ENCODE results near the gene CEL.
"Not testable (repeated sequence)": the region's sequence is repeated elsewhere in the genome, so short reads cannot be mapped to it uniquely, and the experiment has no call there.

Gene CEL

DNA sequence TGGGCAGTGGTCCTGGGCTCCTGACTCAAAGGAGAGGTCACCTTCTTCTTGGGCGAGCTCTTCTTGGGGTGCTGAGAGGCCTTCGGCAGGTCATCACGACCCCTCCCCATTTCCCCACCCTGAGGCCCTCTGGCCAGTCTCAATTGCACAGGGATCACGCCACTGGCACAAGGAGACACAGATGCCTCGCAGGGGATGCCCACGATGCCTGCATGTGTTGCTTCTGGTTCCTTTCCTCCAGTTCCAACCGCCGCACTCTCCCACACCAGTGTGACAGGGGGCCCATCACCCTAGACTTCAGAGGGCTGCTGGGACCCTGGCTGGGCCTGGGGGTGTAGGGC lies 1.3 kb downstream of the CEL start:
- no peak for DNase-seq (ENCODE audit: extremely low read depth in 1 of 2, low read depth in 1 of 2)

GRCh38 chr9:133063500-133064231 lies 1.9 kb downstream of the CEL start:
- DNase-seq (ENCODE audit: extremely low read depth in 1 of 2, low read depth in 1 of 2): no peak

DNA sequence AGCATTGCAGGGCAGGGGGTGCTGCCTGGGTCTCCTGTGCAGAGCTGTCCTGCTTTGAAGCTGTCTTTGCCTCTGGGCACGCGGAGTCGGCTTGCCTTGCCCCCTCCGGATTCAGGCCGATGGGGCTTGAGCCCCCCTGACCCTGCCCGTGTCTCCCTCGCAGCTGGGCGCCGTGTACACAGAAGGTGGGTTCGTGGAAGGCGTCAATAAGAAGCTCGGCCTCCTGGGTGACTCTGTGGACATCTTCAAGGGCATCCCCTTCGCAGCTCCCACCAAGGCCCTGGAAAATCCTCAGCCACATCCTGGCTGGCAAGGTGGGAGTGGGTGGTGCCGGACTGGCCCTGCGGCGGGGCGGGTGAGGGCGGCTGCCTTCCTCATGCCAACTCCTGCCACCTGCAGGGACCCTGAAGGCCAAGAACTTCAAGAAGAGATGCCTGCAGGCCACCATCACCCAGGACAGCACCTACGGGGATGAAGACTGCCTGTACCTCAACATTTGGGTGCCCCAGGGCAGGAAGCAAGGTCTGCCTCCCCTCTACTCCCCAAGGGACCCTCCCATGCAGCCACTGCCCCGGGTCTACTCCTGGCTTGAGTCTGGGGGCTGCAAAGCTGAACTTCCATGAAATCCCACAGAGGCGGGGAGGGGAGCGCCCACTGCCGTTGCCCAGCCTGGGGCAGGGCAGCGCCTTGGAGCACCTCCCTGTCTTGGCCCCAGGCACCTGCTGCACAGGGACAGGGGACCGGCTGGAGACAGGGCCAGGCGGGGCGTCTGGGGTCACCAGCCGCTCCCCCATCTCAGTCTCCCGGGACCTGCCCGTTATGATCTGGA lies 2.7 kb downstream of the CEL start:
- DNase-seq (ENCODE audit: extremely low read depth in 1 of 2, low read depth in 1 of 2): no peak

DNA sequence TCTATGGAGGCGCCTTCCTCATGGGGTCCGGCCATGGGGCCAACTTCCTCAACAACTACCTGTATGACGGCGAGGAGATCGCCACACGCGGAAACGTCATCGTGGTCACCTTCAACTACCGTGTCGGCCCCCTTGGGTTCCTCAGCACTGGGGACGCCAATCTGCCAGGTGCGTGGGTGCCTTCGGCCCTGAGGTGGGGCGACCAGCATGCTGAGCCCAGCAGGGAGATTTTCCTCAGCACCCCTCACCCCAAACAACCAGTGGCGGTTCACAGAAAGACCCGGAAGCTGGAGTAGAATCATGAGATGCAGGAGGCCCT lies 3.2 kb downstream of the CEL start:
- no peak for DNase-seq (ENCODE audit: extremely low read depth in 1 of 2, low read depth in 1 of 2)

- no peak for DNase-seq (ENCODE audit: extremely low read depth in 1 of 2, low read depth in 1 of 2)
Observed at GRCh38 chr9:133066181-133066983, 4.6 kb downstream of the CEL start.

DNA sequence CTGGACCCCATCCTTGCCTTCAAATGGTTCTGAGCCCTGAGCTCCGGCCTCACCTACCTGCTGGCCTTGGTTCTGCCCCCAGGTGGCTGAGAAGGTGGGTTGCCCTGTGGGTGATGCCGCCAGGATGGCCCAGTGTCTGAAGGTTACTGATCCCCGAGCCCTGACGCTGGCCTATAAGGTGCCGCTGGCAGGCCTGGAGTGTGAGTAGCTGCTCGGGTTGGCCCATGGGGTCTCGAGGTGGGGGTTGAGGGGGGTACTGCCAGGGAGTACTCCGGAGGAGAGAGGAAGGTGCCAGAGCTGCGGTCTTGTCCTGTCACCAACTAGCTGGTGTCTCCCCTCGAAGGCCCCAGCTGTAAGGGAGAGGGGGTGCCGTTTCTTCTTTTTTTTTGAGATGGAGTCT lies 5.2 kb downstream of the CEL start:
- no peak for DNase-seq (ENCODE audit: extremely low read depth in 1 of 2, low read depth in 1 of 2)

DNA sequence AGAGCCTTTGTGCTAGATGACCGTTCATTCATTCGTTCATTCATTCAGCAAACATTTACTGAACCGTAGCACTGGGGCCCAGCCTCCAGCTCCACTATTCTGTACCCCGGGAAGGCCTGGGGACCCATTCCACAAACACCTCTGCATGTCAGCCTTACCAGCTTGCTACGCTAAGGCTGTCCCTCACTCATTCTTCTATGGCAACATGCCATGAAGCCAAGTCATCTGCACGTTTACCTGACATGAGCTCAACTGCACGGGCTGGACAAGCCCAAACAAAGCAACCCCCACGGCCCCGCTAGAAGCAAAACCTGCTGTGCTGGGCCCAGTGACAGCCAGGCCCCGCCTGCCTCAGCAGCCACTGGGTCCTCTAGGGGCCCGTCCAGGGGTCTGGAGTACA lies 6.0 kb downstream of the CEL start:
- DNase-seq (ENCODE audit: extremely low read depth in 1 of 2, low read depth in 1 of 2): no peak

- not testable (repeated sequence) for DNase-seq (ENCODE audit: extremely low read depth in 1 of 2, low read depth in 1 of 2)
Observed at GRCh38 chr9:133068431-133068830, 6.7 kb downstream of the CEL start.

- not testable (repeated sequence) for DNase-seq (ENCODE audit: extremely low read depth in 1 of 2, low read depth in 1 of 2)
Observed at GRCh38 chr9:133070500-133070961, 8.8 kb downstream of the CEL start.

DNA sequence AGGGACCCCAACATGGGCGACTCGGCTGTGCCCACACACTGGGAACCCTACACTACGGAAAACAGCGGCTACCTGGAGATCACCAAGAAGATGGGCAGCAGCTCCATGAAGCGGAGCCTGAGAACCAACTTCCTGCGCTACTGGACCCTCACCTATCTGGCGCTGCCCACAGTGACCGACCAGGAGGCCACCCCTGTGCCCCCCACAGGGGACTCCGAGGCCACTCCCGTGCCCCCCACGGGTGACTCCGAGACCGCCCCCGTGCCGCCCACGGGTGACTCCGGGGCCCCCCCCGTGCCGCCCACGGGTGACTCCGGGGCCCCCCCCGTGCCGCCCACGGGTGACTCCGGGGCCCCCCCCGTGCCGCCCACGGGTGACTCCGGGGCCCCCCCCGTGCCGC lies 9.2 kb downstream of the CEL start:
- not testable (repeated sequence) for DNase-seq (ENCODE audit: extremely low read depth in 1 of 2, low read depth in 1 of 2)

DNA sequence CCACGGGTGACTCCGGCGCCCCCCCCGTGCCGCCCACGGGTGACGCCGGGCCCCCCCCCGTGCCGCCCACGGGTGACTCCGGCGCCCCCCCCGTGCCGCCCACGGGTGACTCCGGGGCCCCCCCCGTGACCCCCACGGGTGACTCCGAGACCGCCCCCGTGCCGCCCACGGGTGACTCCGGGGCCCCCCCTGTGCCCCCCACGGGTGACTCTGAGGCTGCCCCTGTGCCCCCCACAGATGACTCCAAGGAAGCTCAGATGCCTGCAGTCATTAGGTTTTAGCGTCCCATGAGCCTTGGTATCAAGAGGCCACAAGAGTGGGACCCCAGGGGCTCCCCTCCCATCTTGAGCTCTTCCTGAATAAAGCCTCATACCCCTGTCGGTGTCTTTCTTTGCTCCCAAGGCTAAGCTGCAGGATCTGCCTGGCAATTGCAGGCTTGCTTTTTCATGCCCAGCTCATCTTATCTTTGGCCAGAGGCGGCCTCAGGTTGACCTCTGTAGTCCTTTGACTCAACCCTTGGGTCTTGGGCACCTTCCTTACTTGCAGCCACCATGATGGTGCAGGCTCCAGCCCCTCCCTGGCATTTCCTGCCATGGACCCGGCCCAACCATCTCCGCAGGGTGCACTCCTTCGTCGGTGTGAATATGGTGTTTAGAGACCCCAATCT lies 9.8 kb downstream of the CEL start:
- DNase-seq (ENCODE audit: extremely low read depth in 1 of 2, low read depth in 1 of 2): no peak

DNA sequence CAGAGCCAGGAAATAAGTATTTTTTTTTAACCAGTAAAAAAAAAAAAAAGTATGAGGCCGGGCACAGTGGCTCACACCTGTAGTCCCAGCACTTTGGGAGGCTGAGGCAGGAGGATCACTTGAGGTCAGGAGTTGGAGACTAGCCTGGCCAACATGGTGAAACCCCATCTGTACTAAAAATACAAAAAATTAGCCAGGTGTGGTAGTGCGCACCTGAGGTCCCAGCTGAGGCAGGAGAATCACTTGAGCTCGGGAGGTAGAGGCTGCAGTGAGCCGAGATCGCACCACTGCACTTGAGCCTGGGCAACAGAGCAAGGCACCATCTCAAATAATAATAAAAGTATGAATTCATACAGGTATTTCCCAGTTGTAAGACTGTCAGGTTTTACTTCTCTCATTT lies 10.4 kb downstream of the CEL start:
- not testable (repeated sequence) for DNase-seq (ENCODE audit: extremely low read depth in 1 of 2, low read depth in 1 of 2)

DNA sequence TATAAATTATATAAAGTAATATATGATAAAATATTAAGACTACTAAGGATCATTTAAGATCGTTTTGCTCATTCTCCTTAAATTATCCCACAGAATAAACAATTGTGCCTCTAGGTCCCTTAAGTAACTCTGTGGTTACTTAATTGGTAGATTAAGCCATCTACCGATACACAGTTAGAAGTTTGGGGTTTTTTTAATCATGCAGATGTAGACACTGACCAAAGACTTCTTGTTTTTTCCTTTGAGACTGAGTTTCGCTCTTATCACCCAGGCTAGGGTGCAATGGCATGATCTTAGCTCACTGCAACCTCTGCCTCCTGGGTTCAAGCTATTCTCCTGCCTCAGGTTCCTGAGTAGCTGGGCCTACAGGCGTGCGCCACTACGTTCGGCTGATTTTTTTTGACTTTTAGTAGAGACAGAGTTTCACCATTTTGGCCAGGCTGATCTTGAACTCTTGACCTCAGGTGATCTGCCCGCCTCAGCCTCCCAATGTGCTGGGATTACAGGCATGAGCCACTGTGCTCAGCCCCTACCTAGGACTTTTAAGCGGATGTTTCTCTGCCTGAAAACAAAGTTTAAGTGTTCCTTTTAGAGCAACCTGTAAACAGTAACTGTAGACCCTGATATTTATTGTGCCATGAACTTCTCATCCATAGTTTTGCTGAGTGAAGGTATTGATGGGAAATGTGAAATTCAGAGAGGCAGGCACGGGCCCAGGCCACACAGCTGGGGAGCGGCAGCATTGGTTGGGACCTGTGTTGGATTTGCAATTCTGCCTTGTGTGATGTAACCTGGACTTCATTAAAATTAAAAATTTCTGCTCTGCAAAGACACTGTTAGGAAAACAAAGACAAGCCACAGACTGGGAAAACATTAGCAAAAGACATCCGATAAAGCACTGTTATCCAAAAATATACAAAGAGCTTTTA lies 11.6 kb downstream of the CEL start:
- no peak for DNase-seq (ENCODE audit: extremely low read depth in 1 of 2, low read depth in 1 of 2)

DNA sequence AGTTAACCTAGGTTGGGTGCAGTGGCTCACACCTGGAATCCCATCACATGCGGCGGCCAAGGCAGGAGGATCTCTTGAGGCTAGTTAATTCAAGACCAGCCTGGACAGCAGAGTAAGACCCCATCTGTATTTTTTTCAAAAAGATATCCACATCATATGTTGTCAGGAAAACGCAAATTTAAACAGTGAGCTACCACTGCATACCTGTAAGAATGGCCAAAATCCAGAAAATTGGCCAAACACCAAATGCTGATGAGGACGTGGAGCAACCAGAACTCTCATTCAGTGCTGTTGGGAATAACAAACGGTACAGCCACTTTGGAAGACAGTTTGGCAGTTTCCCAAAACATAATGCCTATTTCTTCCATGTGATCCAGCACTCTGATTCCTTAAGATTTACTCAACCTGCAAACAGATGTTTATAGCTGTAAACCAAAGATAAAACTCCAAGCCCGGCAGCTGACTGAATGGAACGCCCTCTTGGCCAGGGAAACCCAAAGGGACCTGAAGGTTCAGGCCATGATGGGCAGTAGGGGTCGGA lies 12.4 kb downstream of the CEL start:
- no peak for DNase-seq (ENCODE audit: extremely low read depth in 1 of 2, low read depth in 1 of 2)

DNA sequence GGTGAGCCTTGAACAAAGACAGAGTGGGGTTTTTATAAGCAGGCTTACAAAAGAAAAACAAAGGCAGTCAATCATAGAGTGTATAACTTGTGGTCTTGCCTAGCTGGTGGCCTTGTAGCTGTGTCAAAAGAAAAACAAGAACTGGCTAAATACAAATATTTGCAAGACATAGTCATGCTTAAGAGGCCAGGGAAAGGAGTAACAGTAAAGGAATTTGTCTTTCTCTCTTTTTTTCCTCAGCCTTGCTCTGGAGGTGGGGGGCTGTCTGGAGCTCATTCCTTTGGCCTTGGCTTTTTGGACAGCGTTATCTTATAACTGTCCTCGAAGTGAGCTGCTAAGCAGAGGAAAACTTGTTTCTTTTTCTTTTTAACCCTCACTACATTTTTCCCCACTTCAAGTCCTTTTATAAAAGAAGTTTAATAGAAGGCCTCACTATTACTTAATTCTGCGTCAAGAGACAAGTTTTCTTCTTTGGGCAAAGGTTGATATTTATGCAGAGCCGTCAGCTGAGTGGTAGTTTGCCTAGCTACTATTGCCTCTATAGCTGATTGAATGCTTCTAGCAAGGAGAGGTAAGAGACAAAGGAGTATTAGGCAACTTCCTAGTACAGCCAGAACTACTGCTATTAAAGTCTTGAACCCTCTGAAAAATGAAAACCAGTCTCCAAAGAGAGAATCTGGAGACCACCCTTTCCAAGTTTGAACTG lies 14.3 kb downstream of the CEL start:
- DNase-seq (ENCODE audit: extremely low read depth in 1 of 2, low read depth in 1 of 2): no peak

- no peak for DNase-seq (ENCODE audit: extremely low read depth in 1 of 2, low read depth in 1 of 2)
Observed at GRCh38 chr9:133076691-133077090, 14.9 kb downstream of the CEL start.

DNA sequence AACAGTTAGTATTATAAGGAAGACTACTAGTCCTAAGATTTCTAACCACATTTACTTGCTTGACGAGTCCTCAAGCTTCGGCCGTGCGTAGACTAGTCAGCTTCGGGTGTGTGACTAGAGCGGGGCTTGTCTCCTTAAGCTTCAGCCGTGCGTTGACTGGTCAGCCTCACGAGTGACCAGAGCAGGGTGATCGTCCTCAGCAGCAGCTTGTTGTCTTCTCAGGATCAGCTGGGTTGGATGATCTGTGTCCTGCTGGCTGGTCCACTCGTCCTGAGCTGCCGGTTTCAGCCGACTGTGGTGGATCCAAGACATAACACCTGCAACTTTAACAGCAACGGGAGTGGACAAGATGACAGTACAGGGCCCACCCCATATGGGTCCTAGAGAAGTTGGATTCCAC lies 16.7 kb downstream of the CEL start:
- no peak for DNase-seq (ENCODE audit: extremely low read depth in 1 of 2, low read depth in 1 of 2)

- DNase-seq (ENCODE audit: extremely low read depth in 1 of 2, low read depth in 1 of 2): no peak
Observed at GRCh38 chr9:133080161-133080560, 18.4 kb downstream of the CEL start.

Measured in stimulated activated CD8-positive, alpha-beta memory T cell treated with anti-CD3 and anti-CD28 coated beads, Interleukin-7, amount 100 ng/mL, for 48 hours (primary cell).